HEK293 (cell line): Measurements from ENCODE around the gene ADAM8.
"Not testable (repeated sequence)": the region's sequence is repeated elsewhere in the genome, so short reads cannot be mapped to it uniquely, and the experiment has no call there.

ENCODE experiments used
- CTCF ChIP-seq: fragments of 450-650 bp; formaldehyde crosslinking; IDR thresholded peaks from 2 replicates; pipeline ENCODE4 v1.5.1; 2016; ENCODE audit warnings: missing biosample characterization, missing genetic modification characterization
- SETDB1 ChIP-seq: IDR thresholded peaks from one replicate; pipeline ENCODE4 v1.6.1; 2017; ENCODE audit warnings: mild to moderate bottlenecking, low read length, moderate library complexity, mixed read lengths; ENCODE audit not compliant: insufficient read length
- ZBTB10 ChIP-seq: fragments of 450-650 bp; formaldehyde crosslinking; IDR thresholded peaks from 2 replicates; pipeline ENCODE4 v1.5.1; 2016; ENCODE audit warnings: missing biosample characterization, missing genetic modification characterization
- ZNF148 ChIP-seq: fragments of 450-650 bp; formaldehyde crosslinking; IDR thresholded peaks from 2 replicates; pipeline ENCODE4 v1.5.0; 2017; ENCODE audit warnings: missing biosample characterization, missing genetic modification characterization, borderline replicate concordance
- ZNF214 ChIP-seq: fragments of 450-650 bp; formaldehyde crosslinking; IDR thresholded peaks from 2 replicates; pipeline ENCODE4 v1.5.1; 2017; ENCODE audit warnings: missing biosample characterization, mild to moderate bottlenecking, missing genetic modification characterization, borderline replicate concordance
- ZNF404 ChIP-seq: fragments of 450-650 bp; formaldehyde crosslinking; IDR thresholded peaks from 2 replicates; pipeline ENCODE4 v1.5.1; 2017; ENCODE audit warnings: missing biosample characterization, missing genetic modification characterization
- ZNF521 ChIP-seq: fragments of 450-650 bp; formaldehyde crosslinking; IDR thresholded peaks from 2 replicates; pipeline ENCODE4 v1.5.1; 2017; ENCODE audit warnings: missing biosample characterization, mild to moderate bottlenecking, missing genetic modification characterization
- ZNF544 ChIP-seq: fragments of 450-650 bp; formaldehyde crosslinking; IDR thresholded peaks from 2 replicates; pipeline ENCODE4 v1.5.0; 2017; ENCODE audit warnings: missing biosample characterization, missing genetic modification characterization

- TF ChIP-seq ZNF148 (tag by site-specific recombination); CTCF (tag by site-specific recombination); ZNF544 (tag by site-specific recombination); ZNF404 (tag by site-specific recombination); ZBTB10 (tag by site-specific recombination); ZNF214; ZNF521; SETDB1: not testable (repeated sequence)
Measured at GRCh38 chr10:133320852-133321422, 44.3 kb upstream of the ADAM8 start.
